Activated B cell treated with CpG ODN at 0.5 μM for 24 hours (primary cell): ENCODE results near the gene GREB1L. TPM values are rescaled to one million over a fixed set of nuclear protein-coding genes. Genes with fewer than 3 reads are reported as not detected.
"Not testable (repeated sequence)": the region's sequence is repeated elsewhere in the genome, so short reads cannot be mapped to it uniquely, and the experiment has no call there.

Experiments
- ATAC-seq: fragments of 200-7000 bp; cut with Tn5 transposase; one replicate; pipeline ENCODE4 v1.10.0; 2021; ENCODE audit warnings: low read depth, mild to moderate bottlenecking, moderate library complexity
- CTCF ChIA-PET: fragments of 350-600 bp; sonication (Branson Sonifier 250); formaldehyde crosslinking; loops from one replicate; lab custom pipeline; 2021; ENCODE audit warnings: antibody characterized with exemption; lab: Charles Lee
- POLR2A ChIA-PET: fragments of 350-600 bp; sonication (Branson Sonifier 250); formaldehyde crosslinking; loops from one replicate; lab custom pipeline; 2021; ENCODE audit warnings: antibody characterized with exemption; lab: Charles Lee
- DNase-seq: peaks from one replicate; pipeline ENCODE4 v3.0.0; 2022
- H3K27ac Mint-ChIP-seq: one replicate; pipeline ENCODE4 v1.8.0; 2020; ENCODE audit warnings: mixed read lengths
- H3K27me3 Mint-ChIP-seq: one replicate; pipeline ENCODE4 v1.8.0; 2021; ENCODE audit warnings: mixed read lengths
- H3K36me3 Mint-ChIP-seq: one replicate; pipeline ENCODE4 v1.8.0; 2021; ENCODE audit warnings: low read depth, mixed read lengths
- H3K4me1 Mint-ChIP-seq: one replicate; pipeline ENCODE4 v1.8.0; 2021; ENCODE audit warnings: mixed read lengths
- H3K4me3 Mint-ChIP-seq: one replicate; pipeline ENCODE4 v1.8.0; 2020; ENCODE audit warnings: mild to moderate bottlenecking, mixed read lengths
- H3K9me3 Mint-ChIP-seq: one replicate; pipeline ENCODE4 v1.8.0; 2020; ENCODE audit warnings: mixed read lengths
- intact Hi-C: fragments of 100-400 bp; cut with micrococcal nuclease; formaldehyde crosslinking; loops from one replicate; pipeline ENCODE4 v1.15.1; 2024
- total RNA-seq: library from RNA; stranded (reverse); gene quantifications from 2 replicates; pipeline ENCODE4 v1.2.3, GENCODE V29; 2022
- TF ChIP-seq, protein P1 (sequence below): fragments of 200-600 bp; IDR thresholded peaks from one replicate; pipeline ENCODE4 v1.8.0; 2022; ENCODE audit warnings: antibody characterized with exemption, mild to moderate bottlenecking

Gene GREB1L
- total RNA-seq, 1 donor from 2014 or later = not detected

DNA sequence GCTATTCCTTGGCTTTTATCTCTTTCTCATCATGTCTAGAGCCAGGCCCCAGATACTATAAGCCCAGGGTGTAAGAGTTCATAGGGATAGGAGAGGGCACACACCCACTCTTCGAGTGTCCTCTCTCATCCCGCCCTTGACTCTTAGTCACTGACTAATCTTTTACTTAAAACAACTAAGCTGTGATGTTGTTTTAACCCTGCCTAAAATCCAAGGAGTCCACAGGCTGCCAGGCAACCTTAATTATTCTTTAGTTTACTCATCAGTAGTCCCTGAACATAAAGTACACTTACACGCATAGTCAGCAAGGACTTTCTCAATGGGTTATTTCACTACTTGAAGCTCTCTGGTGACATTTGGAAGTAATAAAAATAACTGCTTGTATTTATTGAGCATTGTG lies 28.4 kb downstream of the GREB1L start:
- POLR2A ChIA-PET = no interaction called here
- no peaks in the 10 kb centered on the region for H3K9me3 Mint-ChIP-seq
- TF ChIP-seq, protein P1, sequence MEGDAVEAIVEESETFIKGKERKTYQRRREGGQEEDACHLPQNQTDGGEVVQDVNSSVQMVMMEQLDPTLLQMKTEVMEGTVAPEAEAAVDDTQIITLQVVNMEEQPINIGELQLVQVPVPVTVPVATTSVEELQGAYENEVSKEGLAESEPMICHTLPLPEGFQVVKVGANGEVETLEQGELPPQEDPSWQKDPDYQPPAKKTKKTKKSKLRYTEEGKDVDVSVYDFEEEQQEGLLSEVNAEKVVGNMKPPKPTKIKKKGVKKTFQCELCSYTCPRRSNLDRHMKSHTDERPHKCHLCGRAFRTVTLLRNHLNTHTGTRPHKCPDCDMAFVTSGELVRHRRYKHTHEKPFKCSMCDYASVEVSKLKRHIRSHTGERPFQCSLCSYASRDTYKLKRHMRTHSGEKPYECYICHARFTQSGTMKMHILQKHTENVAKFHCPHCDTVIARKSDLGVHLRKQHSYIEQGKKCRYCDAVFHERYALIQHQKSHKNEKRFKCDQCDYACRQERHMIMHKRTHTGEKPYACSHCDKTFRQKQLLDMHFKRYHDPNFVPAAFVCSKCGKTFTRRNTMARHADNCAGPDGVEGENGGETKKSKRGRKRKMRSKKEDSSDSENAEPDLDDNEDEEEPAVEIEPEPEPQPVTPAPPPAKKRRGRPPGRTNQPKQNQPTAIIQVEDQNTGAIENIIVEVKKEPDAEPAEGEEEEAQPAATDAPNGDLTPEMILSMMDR = no peak

DNA sequence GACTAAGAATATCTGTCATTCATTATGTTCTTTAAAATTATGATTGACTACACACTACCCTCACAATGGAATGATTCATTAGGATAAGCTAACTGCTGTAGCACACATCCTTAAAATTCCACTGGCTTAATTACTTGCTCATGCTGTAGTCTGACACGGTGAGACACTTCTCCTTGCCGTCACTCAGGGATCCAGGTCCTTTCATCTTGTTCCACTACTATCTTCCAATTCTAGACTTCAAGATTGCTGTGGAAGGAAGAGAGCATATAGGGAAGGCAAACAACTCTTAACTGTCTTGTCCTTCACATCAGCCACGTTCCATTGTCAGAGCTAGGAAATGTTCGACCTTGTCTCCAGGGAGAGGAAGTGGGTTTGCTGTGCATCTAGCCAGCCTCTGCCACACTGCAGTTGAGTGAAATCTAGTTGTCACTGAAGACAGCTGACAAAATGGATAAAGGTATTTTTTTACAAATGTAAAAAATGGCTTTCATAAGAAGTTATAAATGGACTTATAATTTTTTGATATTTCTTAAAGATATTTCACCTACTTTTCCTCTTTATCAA lies 30.1 kb downstream of the GREB1L start:
- Mint-ChIP-seq H3K9me3 (peaks cover 3% of the 10 kb centered on the region), H3K4me3 (no peak overlapping the region), H3K36me3 (no peaks in the 10 kb centered on the region), H3K27ac (no peak overlapping the region), H3K4me1 (no peaks in the 10 kb centered on the region), H3K27me3 (no peaks in the 10 kb centered on the region)
- intact Hi-C loops = no loop called here
- CTCF ChIA-PET = no interaction called here
- POLR2A ChIA-PET = no interaction called here
- ATAC-seq (no peak), DNase-seq (no peak)
- TF ChIP-seq, protein P1 = no peak

More for the DNA sequence above, 28.4 kb downstream of the GREB1L start:
- no peak overlapping the region for H3K27ac Mint-ChIP-seq
- H3K27me3 Mint-ChIP-seq = peaks cover 4% of the 10 kb centered on the region
- H3K4me1 Mint-ChIP-seq = no peaks in the 10 kb centered on the region
- ATAC-seq (no peak), DNase-seq (no peak)
- no peaks in the 10 kb centered on the region for H3K36me3 Mint-ChIP-seq
- CTCF ChIA-PET = no interaction called here
- intact Hi-C loops = no loop called here
- H3K4me3 Mint-ChIP-seq = no peak overlapping the region

DNA sequence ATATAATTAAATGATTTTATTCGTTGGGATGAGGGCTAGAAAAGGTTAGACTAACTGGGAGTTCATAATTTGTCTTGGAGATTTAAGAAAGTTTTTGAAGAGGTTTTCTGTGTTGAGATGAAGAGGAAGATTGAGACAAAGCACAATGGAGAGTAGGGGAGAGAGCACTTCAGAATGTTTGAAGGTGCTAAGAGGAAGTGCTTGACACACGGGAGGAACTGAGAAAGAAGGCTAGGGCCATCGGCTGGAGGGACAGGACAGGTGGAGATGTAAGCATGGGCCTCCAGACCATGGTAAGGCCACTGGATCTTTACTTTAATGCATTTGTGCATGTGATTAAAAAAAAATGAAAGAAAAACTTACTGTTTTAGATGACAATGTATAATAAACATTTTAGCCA lies 31.5 kb downstream of the GREB1L start:
- DNase-seq (no peak), ATAC-seq (no peak)
- POLR2A ChIA-PET = no interaction called here
- Mint-ChIP-seq H3K27me3 (no peaks in the 10 kb centered on the region), H3K4me1 (no peaks in the 10 kb centered on the region), H3K27ac (no peak overlapping the region), H3K9me3 (peaks cover 3% of the 10 kb centered on the region), H3K36me3 (no peaks in the 10 kb centered on the region), H3K4me3 (no peak overlapping the region)
- intact Hi-C loops = no loop called here
- CTCF ChIA-PET = no interaction called here
- TF ChIP-seq, protein P1 = no peak

DNA sequence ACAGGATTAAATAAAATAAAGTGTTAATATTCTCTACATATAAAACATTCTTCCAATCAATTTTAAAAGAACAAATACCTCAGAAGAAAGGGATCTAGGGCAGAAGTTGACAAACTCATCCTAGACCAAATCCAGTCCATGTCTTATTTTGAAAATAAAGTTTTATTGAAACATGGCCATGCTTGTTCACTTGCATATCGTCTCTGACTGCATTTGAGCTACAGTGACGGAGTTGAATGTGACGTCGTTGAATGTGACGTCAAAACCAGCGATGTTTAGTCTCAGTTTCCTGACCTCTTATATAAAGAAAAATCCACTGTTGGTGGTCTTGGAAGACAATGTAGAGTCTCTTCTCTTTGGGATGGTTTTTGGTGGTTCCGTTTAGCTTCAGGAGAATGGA lies 33.6 kb downstream of the GREB1L start:
- ChIA-PET POLR2A (no interaction called here), CTCF (no interaction called here)
- H3K27ac Mint-ChIP-seq = no peak overlapping the region
- ATAC-seq (no peak), DNase-seq (no peak)
- intact Hi-C loops = no loop called here
- TF ChIP-seq, protein P1 = no peak
- H3K36me3 Mint-ChIP-seq = no peaks in the 10 kb centered on the region
- H3K9me3 Mint-ChIP-seq = peaks cover 3% of the 10 kb centered on the region
- no peaks in the 10 kb centered on the region for H3K4me1 Mint-ChIP-seq
- no peaks in the 10 kb centered on the region for H3K27me3 Mint-ChIP-seq
- H3K4me3 Mint-ChIP-seq = no peak overlapping the region

DNA sequence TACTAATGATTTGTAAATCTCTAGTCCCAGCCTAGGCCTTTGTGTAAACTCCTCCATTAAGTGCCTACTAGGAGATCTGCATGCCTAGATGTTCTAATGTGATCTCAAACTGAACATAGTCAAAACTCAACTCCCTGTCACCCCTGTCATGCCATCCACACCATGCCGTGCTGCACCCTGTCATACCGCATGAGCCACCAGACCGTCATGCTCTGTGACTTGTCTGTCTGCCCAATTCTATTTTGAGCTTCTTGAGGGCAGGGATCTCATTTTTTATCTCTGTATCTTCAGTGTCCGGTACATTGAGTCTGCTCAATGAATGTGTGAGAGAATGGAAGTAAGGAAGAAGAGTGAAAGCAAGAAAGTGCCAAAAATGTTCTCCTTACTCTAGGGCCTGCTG lies 35.5 kb downstream of the GREB1L start:
- Mint-ChIP-seq H3K4me1 (no peaks in the 10 kb centered on the region), H3K36me3 (no peaks in the 10 kb centered on the region), H3K27ac (no peak overlapping the region), H3K4me3 (no peak overlapping the region), H3K27me3 (peaks cover 3% of the 10 kb centered on the region), H3K9me3 (peaks cover 3% of the 10 kb centered on the region)
- TF ChIP-seq, protein P1 = no peak
- ATAC-seq = no peak
- POLR2A ChIA-PET = no interaction called here
- DNase-seq = no peak
- CTCF ChIA-PET = no interaction called here
- intact Hi-C loops = no loop called here

DNA sequence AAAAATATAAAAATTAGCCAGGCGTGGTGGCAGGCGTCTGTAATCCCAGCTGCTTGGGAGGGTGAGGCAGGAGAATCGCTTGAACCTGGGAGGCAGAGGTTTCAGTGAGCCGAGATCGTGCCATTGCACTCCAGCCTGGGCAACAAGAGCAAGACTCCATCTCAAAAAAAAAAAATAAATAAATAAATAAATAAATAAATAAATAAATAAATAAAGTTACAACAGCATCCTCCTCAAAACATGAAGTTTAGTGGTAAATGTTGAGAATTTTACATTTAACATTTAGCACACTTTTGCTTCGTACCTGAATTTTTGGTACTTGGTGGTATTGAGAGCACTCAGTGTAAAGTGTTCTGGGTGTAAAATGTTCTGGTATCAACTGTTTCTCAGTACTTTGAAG lies 36.2 kb downstream of the GREB1L start:
- DNase-seq, H3K4me3 Mint-ChIP-seq, H3K36me3 Mint-ChIP-seq, ATAC-seq, H3K27me3 Mint-ChIP-seq, H3K4me1 Mint-ChIP-seq, H3K27ac Mint-ChIP-seq, H3K9me3 Mint-ChIP-seq, CTCF ChIA-PET, intact Hi-C loops, POLR2A ChIA-PET: not testable (repeated sequence)
